ENCODE data around the gene RAB9B.
"Not testable (repeated sequence)": the region's sequence is repeated elsewhere in the genome, so short reads cannot be mapped to it uniquely, and the experiment has no call there.

RAB9B gene, protein sequence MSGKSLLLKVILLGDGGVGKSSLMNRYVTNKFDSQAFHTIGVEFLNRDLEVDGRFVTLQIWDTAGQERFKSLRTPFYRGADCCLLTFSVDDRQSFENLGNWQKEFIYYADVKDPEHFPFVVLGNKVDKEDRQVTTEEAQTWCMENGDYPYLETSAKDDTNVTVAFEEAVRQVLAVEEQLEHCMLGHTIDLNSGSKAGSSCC

DNA sequence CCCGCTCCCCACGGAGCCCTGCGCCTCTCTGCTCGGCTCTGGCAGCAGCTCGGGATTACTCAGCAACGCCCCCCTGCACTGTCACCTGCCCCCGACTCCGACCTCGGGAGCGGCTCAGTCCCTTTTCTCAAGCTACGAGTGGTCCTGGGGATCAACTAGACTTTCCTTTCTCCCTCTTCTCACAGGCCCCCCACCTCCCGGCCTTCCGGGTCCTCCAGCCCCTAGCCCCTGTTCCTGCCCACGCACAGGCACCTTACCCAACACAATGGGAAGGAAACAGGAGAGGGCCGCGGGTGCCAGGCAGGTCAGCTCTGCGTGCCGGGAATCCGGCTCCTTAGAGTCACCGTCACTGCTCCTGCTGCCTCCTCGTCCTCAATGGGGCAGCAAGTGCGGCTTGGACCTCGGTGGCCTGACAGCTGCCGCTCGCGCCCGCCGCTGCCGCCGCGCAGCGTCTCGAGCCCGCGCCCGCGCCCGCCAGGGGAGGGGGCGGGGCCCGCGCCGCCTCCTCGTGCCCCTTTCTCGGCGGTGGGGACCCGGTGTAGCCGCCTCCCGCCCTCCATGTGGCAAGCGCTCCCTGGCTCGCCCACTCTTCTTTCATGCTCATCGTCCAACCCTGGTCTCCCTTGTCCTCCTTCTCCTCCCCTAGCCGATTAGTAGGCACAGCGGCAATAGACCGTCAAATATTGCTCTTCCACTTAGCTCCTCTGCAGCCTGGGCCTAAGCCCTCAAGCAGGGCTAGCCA is at the start of gene RAB9B:
RAB9B (minus strand) TSS at position 455 of the 742 bp plus-strand sequence. CDS start 6,473 bp downstream, outside the sequence.
- DNase-seq (ENCODE audit: low read depth, low spot score): peak; percentile 12

- no peak for DNase-seq (ENCODE audit: low read depth, low spot score)
These were observed 47.3 kb upstream of the RAB9B start for GRCh38 chrX:103879339-103879738.

GRCh38 chrX:103878466-103879122 is 46.5 kb upstream of the RAB9B start:
- no peak for DNase-seq (ENCODE audit: low read depth, low spot score)

DNA sequence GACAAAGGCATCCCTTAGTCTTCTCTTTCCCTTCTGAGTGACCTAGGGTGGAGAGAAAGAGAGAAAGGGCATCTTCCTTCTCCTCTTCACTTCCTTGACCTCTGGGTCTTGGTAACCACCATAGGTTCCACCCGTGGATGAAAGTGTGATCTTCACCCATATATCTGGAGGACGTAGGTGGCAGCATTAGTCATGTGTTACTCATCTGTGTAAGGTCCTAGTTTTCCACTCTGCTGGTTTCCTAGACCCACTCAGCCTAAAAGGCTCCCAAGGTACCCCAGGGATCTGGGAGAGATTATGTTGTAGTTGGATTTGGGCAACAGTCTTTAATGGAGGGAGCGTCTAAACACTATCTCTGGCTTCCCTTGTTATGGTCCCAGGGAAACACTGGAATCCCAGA is 45.5 kb upstream of the RAB9B start:
- no peak for DNase-seq (ENCODE audit: low read depth, low spot score)

GRCh38 chrX:103864886-103865534 is 33.0 kb upstream of the RAB9B start:
- no peak for DNase-seq (ENCODE audit: low read depth, low spot score)

DNA sequence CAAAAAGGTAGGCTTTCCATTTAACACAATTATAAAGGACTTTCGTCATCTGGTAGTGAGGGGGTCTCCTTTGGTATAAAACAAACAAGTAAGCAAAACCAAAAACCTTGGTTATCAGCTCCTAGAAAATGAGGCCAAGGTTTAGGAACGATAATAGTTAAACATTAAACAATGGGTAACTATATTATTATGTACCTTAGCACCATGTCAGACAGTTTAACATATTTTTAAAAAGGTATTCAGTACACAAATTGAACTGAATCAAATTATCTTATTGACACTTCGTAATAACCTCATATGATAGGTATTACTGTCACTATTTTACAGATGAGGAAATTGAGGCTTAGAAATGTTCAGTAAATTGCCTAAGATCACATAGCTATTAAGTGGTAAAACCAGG is 32.1 kb upstream of the RAB9B start:
- DNase-seq (ENCODE audit: low read depth, low spot score): no peak

DNA sequence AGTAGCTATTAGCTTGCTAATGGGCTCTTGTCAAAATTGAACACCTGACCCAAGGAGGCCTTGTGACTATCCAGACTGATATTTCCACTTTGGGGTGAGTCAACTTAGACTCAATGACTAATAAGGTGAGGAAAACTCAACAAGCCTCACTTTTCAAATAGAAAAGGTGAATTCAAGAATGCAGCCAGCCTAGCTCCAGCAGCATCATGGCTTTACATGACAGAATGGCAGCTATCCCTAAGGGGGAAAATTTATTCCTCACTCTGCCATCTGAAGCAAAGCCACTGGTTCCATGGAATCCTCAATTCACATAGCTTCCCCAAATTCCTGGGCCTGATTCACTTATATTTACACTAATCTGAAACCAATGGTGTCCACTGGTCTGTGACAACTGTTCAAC is 29.1 kb upstream of the RAB9B start:
- DNase-seq (ENCODE audit: low read depth, low spot score): no peak

DNA sequence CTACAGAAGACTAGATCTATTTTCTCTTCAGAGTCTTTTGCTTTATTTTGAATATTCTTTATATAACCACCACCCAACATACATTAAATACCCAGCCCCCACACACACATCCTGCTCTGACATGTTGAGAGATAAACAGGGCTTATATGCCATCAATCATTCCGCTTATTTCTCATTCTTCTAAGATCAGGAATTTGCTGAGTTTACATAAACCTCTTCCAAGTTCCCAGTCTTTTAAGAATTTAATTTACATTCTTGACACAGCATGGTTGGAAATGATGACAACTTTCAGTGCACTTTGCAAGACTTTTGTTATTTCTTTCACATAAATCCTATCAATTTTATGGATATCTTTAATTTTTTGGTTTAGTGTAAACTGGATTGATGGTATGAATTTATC is 17.5 kb upstream of the RAB9B start:
- no peak for DNase-seq (ENCODE audit: low read depth, low spot score)

DNA sequence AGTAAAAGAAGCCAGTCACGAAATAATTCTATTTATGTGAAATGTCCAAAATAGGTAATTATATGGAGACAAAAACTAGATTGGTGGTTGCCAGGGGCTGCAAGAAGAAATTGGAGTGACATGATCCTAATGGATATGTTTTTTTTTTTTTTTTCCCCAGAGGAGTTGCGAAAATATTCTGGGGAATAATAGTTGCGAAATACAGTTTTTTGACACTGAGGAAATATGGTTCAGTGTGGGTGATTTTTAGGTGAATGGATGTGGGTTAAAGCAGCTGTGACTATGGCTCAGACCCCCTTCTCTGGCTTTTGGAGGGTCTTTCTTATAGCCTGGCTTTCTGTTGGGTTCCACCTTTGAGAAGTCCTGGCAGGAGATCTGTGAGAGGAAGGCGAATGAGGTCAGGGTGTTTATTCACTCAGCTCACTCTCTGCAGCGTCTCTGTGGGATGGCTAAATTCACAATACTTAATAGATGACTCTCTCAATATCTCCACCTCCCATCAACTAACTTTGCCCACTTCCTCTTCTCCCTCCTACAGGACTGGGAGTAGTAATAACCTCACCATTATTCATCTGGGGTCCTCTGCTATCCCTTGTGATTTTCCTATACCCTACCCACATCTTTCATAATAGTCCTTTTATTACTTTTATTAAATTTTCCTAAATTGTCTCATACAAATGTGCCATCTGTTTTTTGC is 15.3 kb upstream of the RAB9B start:
- no peak for DNase-seq (ENCODE audit: low read depth, low spot score)

GRCh38 chrX:103846386-103846785 is 14.3 kb upstream of the RAB9B start:
- no peak for DNase-seq (ENCODE audit: low read depth, low spot score)

DNA sequence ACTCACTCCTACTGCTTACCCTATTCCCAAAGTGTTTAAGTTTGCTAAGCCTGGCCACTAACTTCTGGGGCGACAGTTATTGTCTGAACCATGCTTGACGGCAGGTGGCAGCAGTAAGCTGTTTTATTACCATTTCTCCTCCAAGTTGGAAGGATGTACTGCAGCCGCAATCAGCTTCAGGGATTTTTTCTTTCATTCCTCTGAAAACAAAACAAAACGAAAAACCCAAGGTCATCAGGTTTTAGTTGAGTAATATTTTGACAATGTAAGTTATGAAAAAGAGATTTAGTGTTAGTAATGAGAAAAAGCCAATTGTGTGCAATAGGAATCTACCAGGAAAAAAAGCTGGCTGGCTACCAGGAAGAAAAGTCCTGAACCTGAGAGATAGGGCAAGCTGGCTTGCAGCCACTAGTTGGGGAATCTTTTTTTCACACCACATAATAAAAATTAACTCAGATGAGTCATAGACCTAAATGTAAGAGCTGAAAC is 13.2 kb upstream of the RAB9B start:
- peak; percentile 6 for DNase-seq (ENCODE audit: low read depth, low spot score)

- DNase-seq (ENCODE audit: low read depth, low spot score): no peak
These were observed 7.3 kb upstream of the RAB9B start for GRCh38 chrX:103839404-103839803.

GRCh38 chrX:103831342-103831802 is 685 bp downstream of the RAB9B start:
- DNase-seq (ENCODE audit: low read depth, low spot score): no peak

DNA sequence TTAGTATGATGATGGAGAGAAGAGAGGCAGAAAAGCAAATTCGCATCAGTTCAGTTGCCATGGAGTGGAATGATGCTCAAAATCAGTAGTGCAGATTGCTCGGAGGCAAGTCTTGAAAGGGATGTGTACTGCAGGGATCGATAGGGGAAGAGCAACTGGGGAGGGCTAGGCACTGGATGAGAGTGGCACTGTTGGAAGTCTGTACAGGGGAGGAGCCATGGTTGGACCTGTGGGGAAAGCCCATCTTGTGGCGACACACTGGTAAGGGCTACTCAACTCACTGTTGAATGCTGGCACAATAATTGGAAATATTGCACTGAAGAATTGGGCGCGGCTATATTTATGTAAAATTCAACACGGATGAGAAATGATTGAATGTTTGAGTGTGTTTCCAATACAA is 1.2 kb downstream of the RAB9B start:
- no peak for DNase-seq (ENCODE audit: low read depth, low spot score)

DNA sequence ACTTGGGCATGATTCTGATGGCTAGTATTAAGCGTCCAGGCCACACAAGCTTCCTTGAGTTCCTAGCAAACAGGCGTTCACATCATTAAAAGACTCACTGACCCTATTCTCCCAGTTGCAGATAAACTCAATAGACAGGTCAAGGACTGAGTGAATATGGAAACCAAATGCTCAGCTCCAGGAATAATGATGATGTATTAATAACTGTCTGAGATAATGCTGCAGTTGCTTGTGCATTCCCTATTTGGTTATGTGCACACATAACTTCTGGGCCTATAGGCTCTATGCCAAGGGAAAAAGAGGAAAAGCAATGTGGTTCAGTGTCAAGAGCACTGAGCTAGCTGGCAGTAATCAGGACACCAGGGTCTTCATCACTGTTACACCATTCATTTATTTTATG is 3.5 kb downstream of the RAB9B start:
- no peak for DNase-seq (ENCODE audit: low read depth, low spot score)

DNA sequence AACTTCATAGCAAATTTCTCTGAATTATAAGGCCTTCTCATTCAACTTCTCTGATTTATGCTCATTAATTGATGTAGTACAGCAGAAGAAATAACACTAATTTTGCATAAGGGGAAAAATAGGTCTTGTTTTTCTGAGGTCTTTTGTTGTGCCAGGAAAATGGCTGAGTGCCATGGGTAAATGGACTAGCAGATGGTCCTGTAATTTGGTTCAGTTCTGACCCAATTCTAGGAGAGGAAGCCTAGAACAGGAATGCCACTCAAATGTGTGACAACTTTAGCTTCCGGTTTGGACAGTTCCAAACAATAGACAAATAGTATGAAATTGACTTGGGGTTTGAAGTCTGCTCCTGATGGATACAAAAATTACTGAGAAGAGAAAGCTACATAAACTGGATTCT is 6.2 kb downstream of the RAB9B start:
- no peak for DNase-seq (ENCODE audit: low read depth, low spot score)

- no peak for DNase-seq (ENCODE audit: low read depth, low spot score)
These were observed 8.5 kb downstream of the RAB9B start for GRCh38 chrX:103823591-103823990.

DNA sequence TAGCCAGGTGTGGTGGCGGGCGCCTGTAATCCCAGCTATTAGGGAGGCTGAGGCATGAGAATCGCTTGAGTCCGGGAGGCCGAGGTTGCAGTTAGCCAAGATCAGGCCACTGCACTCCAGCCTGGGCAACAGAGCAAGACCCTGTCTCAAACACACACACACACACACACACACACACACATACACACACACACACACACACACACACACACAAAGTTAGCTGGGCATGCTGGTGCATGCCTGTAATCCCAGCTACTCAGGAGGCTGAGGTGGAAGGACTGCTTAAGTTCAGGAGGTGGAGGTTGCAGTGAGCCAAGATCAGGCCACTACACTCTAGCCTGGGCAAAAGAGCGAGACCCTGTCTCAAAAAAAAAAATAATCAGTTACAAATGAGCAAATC is 11.3 kb downstream of the RAB9B start:
- DNase-seq (ENCODE audit: low read depth, low spot score): not testable (repeated sequence)

DNA sequence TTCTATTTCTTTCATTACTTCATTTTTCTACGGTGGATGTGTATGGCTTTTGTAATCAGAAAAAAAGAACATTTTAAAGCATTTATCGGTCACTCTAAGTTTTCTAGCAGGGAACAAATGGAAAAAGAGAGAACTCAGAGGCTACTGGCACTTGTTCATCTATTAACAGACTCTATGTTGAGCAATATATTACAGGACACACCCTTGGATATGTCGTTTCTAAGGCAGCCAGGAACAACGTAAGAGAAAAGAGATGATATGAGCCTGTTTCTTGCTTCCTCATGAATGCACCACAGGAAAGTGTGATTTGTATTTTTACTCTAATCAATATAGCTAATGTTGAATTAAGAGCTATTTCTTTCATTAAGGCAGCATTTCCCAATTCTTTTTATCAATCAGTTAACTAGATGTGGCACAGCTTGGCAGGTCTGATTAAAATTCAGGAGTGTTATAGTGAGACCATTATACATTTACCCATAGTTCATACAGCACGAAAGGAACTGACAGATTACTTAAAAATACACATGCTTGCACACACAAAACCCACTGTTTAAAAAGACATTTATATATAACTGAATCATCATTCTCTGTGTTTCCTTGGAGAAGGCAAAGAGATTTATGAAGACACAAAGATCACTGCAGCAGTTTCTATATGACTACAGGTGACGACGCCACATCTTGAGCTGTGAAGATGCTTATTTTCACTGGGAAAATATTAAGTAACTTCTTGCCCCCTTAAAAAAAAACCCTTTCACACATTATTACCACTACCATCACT is 13.0 kb downstream of the RAB9B start:
- DNase-seq (ENCODE audit: low read depth, low spot score): no peak

GRCh38 chrX:103817502-103817901 is 14.6 kb downstream of the RAB9B start:
- no peak for DNase-seq (ENCODE audit: low read depth, low spot score)

DNA sequence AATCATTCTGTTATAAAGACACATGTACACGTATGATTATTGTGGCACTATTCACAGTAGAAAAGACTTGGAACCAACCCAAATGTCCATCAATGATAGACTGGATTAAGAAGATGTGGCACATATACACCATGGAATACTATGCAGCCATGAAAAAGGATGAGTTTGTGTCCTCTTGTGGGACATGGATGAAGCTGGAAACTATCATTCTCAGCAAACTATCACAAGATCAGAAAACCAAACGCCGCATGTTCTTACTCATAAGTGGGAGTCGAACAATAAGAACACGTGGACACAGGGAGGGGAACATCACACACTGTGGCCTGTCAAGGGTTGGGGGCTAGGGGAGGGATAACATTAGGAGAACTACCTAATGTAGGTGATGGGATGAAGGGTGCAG is 15.0 kb downstream of the RAB9B start:
- DNase-seq (ENCODE audit: low read depth, low spot score): not testable (repeated sequence)
